Stromal cell of bone marrow (primary cell): Measurements from ENCODE around the gene AGPAT4.
A peak's percentile ranks its signal among the peaks of the same experiment; 100 is the strongest.
"Not testable (repeated sequence)": the region's sequence is repeated elsewhere in the genome, so short reads cannot be mapped to it uniquely, and the experiment has no call there.

ENCODE experiments used
- DNase-seq: peaks from one replicate; pipeline ENCODE4 v3.0.0-alpha.2; 2012; ENCODE audit warnings: low read depth

Gene AGPAT4

GRCh38 chr6:161200610-161201370 is 73.1 kb downstream of the AGPAT4 start:
- DNase-seq, result no peak

GRCh38 chr6:161199850-161200249 is 74.0 kb downstream of the AGPAT4 start:
- DNase-seq, result no peak

- DNase-seq, result no peak
Measured at GRCh38 chr6:161198783-161199460, 74.9 kb downstream of the AGPAT4 start.

GRCh38 chr6:161198176-161198575 is 75.7 kb downstream of the AGPAT4 start:
- no peak for DNase-seq

GRCh38 chr6:161195386-161195785 is 78.5 kb downstream of the AGPAT4 start:
- DNase-seq, result no peak

- no peak for DNase-seq
Measured at GRCh38 chr6:161194374-161194773, 79.5 kb downstream of the AGPAT4 start.

GRCh38 chr6:161192636-161193411 is 81.0 kb downstream of the AGPAT4 start:
- no peak for DNase-seq

- DNase-seq, result no peak
Measured at GRCh38 chr6:161191671-161192070, 82.2 kb downstream of the AGPAT4 start.

- DNase-seq, result no peak
Measured at GRCh38 chr6:161191007-161191406, 82.9 kb downstream of the AGPAT4 start.

GRCh38 chr6:161189891-161190290 is 84.0 kb downstream of the AGPAT4 start:
- no peak for DNase-seq

GRCh38 chr6:161188547-161189465 is 85.1 kb downstream of the AGPAT4 start:
- DNase-seq, result no peak

- DNase-seq, result peak; percentile 88
Measured at GRCh38 chr6:161186173-161186769, 87.6 kb downstream of the AGPAT4 start.

- no peak for DNase-seq
Measured at GRCh38 chr6:161181121-161181520, 92.7 kb downstream of the AGPAT4 start.

GRCh38 chr6:161178155-161178554 is 95.7 kb downstream of the AGPAT4 start:
- DNase-seq, result not testable (repeated sequence)

- not testable (repeated sequence) for DNase-seq
Measured at GRCh38 chr6:161176428-161176827, 97.4 kb downstream of the AGPAT4 start.

- DNase-seq, result not testable (repeated sequence)
Measured at GRCh38 chr6:161172769-161173168, 101.1 kb downstream of the AGPAT4 start.

GRCh38 chr6:161171207-161171606 is 102.7 kb downstream of the AGPAT4 start:
- DNase-seq, result no peak

GRCh38 chr6:161169696-161170095 is 104.2 kb downstream of the AGPAT4 start:
- no peak for DNase-seq

GRCh38 chr6:161169035-161169434 is 104.8 kb downstream of the AGPAT4 start:
- DNase-seq, result no peak

GRCh38 chr6:161168281-161168891 is 105.5 kb downstream of the AGPAT4 start:
- DNase-seq, result peak; percentile 92

GRCh38 chr6:161166677-161167076 is 107.2 kb downstream of the AGPAT4 start:
- DNase-seq, result no peak
